NCI-H524 (cell line): ENCODE data around the gene SRC.
A peak's percentile ranks its signal among the peaks of the same experiment; 100 is the strongest.

Experiments
- DNase-seq, 2 experiments: peaks; one replicate each; lab custom pipeline; 2025; lab: John Stamatoyannopoulos, UW

SRC gene

DNA sequence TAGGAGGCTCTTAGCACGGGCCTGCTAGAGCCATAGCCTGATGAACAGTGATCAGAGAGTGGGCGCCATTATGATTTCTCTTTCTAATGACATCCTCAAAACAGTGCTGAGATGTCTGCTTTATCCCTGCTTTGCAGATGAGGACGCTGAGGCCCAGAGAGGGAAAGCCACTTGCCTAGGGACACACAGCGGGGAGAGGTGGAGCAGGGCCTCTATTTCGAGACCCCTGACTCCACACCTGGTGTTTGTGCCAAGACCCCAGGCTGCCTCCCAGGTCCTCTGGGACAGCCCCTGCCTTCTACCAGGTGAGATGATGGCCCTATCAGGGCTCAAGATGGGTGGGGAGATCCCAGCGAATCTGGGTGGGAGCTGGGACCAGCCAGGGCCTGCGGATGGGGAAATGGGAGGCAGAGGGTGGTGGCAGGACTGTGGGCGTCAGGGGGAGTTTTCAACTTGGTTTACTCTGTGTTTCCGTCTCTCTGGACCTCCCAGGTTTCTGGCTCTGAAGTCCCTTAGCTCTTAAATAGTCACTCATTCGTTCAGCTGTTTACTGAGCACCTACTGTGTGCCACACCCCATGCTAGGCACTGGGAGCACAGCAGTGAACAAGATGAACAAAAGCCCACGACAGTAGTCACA, 36.7 kb downstream of the SRC start:
- no peak for DNase-seq

DNA sequence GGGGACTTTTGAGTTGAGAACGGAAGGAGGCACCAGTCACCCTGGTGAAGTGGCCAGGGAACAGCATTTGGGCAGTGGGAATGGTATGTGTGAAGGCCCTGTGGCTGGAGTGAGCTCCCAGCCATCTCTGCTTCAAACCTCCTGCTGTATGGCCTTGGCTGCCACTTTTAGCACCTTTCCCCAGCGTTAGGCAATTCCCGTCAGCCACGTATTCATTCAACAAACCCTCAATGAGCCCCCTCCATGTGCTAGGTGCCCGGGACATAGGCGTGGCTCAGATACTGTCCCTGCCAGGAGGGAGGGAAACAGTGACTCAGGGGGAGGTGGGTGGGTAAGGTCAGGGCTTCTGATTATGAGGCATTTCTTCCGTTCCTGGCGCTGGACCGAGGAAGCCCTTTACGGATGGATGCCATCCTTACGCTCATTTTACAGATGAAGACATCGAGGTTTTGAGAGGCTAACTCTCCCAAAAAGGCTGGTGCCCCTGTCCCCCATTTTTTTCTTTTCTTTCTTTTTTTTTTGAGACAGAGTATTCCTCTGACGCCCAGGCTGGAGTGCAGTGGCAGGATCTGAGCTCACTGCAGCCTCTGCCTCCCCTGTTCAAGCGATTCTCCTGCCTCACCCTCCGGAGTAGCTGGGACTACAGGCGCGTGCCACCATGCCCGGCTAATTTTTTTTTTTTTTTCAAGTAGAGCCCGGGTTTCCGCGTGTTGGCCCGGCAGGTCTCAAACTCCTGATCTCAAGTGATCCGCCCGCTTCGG, 37.5 kb downstream of the SRC start:
- DNase-seq = no peak

DNA sequence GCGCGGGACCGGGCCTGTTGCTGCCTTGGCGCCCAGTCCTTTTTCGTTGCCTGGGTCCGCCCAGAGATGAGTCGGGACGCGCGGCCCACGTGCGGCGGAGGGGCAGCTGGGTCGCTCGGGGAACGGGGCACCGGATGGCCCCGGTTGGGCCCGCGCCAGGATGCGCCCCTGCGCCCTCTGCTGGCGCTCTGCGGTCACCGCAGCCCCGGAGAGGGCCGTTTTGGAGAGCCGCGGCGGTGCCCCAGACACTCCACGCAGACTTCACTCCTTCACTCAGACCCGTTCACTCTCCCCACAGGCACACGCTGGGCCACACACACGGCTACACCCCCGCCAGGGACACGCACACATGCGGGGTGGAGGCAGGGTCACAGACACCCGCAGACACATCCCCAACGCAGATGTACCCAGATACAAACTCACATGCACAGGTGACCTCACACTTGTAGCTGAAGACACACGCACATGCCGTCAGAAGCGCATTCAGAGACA, 38.8 kb downstream of the SRC start:
- peak in 1 of 2 experiments; percentile 58 for DNase-seq

DNA sequence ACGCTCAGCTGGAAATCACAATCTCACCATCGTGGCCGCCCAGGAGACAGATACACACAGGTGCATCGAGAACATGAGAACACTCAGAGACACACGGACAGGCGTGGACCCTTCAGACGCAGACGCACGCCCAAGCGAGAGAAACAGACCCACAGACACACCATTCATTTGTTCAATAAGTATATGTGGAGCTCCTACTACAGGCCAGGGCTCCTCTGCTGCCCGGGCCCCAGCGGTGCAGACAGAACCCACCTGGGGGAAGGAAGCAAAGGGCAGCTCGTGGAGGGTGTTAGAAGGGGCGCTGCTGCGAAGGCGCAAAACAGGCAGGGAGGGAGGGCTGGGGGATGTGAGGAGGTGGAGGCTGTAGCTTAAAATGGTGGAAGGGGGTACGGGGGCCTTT, 39.2 kb downstream of the SRC start:
- no peak for DNase-seq

DNA sequence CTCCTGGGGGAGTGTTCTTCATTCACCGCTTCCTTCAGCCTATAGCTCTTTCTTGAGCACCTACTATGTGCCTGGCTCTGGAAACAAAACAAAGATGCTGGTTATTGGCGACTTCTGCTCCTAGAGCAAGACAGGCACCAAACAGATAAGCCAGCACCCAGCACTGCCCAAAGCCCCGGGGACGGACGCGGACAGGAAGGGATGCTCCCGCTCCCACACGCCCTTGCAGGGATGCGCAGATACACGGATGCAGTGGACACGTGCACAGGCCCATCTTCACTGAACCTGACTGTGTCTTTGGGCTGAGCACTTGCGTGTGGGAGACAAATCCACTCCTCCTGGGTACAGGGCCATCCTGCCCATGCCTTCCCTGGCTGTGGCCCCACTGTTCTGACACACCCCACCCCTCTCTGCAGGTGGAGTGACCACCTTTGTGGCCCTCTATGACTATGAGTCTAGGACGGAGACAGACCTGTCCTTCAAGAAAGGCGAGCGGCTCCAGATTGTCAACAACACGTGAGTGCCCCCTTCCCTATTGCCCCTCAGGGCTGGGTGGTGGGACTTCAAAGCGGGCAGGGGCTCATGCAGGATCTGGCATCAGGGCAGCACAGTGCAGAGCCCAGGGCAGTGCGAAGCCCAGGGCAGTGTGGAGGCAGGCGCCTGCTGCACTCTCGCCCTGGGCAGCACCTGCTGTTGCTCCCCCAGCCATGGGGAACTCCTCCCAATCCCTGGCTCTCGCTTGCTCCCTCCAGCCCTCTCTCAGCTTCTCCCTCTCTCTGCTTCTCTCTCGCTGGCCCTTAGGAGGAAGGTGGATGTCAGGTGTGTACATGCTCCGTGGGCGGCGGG, 39.9 kb downstream of the SRC start:
- no peak for DNase-seq

DNA sequence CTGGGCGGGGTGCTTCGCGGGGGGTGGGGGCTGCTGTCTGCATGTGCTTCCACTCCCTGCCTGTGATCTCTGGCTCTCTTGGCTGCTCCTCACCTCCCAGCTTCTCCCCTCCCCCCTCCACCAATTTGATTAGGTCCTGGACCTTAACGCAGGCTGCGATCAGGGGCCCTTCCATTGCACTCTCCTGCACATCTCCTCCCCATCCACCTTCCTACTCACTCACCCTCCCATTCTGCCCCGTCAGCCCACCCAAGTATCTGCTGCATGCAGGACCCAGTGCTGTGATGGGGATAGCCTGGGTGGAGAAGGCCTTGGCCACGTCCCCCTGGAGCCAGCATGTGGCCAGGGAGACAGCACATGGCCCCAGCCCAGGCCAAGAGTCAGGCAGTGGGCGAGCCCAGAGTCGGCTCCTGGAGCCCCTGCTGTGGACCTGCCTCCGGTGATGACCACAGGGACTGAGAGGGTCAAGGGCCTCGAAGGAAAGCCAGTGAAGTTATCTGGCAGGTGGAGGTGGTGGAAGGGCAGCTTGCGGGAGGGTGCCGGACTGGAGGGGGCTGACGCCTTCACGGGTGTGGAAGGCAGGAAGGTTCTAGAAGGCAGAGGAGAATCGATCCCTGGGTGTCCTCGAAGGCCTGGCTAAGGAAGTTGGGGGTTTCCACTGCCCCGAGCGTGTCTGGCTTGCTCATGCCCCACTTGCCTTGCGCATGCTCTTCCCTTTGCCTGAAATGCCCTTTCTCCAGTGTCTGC, 40.7 kb downstream of the SRC start:
- no peak for DNase-seq

DNA sequence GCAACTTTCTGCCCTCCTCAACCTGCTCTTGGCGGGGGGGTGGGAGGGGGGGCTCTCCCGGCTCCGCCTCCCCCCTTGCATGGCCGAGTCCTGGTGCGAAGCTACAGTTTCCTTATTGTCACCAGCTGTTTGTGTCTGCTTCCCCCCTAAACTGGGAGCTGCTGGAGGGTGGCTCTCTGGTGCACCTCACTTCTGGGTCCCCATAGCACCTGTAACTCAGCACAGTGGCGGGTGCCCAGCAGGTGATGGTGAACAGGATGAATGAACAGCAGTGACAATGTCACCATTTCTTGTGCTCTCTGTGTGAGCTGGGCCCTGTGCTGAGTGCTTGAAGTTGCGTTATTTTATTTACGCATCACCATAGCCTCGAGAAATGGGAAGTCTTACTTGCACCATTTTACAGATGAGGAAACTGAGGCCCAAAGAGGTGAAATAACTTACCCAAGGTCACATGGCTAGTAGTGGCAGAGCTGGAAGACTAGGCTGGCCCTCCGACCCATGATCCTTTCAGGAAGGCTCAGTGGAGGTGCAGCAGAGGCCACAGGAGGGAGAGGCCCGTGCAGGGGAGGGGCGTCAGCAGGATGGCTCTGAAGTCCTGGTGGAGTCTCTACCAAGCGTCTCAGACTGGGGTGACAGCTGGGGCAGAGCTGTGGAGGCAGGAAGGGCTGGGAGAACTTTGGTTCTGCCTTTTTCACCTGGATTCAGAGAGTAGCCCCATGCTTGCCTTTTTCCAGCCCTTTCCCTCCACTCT, 41.8 kb downstream of the SRC start:
- DNase-seq = no peak

DNA sequence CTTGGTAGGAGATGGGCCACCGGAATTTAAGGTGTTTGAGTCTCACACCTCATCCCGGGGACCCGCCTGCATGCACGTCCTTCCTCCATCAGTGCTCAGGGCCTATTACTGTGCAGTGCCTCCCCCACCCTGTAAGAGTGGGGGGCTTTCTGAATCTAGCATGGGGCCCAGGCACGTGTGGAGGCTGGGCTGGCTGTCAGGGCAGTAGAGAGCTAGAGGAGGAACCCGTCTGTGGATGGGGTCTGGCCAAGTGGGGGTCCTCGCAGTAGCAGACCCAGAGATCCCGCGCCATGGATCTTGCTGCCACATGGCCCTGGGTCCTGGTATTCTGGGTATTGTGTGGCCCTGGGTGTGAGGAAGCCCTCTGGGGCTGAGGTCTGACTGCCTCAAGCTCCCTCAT, 42.9 kb downstream of the SRC start:
- no peak for DNase-seq

DNA sequence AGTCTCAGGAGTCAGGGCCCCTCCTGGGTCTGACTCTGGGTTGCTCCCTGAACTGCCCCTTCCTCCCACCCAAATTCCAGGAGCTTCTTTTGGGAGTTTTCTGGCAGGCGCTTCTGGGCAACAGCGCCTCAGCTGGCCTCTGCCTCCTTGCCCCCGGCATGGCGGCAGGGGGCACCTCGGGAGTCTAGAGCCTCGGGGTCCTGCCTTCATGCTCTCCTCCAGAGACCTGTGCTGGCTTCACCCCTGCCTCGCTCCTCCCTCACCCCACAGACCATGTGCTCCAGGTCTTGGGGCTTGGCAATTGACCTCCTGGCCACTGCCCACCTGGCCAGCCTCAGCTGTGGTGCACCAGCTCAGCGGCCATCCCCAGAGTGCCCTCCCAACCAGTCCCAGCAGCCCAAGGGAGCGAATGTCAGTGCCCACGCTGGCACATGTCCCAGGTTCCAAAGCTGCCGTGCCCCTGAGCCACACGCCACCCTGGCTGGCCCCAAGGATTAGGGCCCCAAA, 43.4 kb downstream of the SRC start:
- DNase-seq = no peak

DNA sequence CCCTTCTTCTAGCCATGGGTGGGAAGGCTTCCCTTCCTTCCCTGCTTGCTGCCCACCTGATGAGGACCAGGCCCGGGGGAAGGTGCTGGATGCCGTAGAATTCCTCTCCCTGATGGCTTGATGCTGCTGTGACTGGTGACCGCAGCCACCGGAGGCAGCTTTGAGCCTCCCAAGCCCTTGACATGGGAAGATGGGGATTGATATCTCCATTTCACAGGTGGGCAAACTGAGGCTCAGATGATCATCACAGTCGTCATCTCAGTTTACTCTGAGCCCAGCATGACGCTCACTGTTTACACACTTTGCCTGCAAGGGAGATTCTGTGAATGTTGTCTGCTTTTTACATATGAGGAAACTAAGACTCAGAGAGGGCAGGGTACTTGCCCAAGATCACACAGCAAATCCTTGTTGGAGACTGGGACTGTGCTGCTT, 43.9 kb downstream of the SRC start:
- no peak for DNase-seq

DNA sequence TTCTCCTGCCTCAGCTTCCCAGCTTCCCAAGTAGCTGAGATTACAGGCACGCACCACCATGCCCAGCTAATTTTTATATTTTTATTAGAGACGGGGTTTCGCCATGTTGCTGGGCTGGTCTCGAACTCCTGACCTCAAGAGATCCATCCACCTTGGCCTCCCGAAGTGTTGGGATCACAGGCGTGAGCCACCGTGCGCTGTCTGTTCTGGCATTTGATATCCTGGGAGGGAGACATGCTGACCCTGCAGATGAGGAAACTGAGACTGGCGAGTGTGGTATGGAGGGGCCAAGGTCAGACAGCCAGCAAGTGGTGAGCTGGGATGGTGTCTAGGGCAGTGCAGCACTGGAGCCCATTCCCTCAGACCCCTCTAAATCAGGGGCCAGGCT, 44.6 kb downstream of the SRC start:
- no peak for DNase-seq

DNA sequence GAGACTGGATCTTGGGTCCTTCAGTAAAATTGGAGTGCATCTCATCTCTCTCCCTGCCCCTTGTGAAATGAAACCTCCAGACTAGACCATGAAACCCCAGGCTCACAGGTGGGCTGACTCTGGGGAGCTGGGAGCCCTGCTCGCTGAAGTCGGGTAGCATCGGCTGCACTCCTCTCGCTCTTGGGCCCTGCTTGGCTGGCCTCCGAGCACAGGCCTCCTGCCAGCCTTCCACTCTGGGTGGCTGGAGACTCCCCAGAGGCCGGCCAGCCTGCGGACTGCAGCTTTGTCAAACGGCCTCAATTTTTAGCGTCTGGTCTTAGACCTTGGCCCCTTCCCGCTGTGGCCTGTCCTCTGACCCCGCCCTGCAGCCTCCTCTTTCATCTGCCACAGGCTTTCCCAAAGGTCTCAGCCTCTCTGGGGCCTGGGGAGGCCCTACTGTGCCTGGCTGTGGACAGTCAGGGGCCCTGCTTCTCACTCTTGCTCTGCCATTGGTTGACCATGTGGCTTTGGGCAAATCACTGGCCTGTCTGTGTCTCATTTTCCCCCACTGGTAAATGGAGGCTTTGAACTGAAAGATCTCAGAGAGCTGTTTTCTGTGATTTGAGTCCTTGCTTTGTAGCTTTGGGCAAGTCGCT, 45.1 kb downstream of the SRC start:
- DNase-seq = no peak

DNA sequence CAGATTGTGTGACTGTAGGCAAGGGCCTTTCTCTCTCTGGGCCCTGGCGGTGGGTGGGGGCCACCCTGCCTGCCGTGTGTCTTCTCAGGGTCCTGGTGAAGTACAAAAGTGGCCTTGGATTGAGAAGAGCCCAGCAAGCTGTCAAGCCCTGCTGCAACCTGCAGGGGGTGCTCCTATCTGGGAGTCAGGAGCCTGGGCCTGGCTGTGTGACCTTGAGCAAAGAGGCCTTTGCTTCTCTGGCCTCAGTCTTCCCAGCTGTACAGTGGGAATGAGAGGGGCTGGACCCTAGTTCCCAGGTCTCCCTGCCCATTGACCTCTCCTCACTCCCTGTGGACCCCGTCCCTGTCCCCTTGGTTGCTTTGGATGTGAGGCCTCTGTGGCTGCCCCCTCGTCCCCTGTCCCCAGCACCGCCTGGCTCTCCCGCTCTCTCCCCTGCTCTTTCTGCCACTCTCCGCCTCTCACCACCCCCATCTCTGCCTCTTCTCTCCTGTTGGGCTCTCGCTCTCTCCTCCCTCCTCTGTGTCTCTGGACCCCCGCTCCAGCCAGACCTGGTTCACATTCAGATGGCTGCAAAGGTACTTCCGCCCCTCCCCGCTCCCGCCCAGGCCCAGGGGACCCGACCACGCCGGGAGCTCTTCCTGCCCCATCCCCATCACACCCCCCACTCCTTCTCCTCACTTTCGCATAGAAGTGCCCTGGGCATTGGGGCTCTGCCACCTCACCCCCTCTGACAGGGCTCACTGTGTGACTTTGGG, 46.7 kb downstream of the SRC start:
- peak in 1 of 2 experiments; percentile 21 for DNase-seq

DNA sequence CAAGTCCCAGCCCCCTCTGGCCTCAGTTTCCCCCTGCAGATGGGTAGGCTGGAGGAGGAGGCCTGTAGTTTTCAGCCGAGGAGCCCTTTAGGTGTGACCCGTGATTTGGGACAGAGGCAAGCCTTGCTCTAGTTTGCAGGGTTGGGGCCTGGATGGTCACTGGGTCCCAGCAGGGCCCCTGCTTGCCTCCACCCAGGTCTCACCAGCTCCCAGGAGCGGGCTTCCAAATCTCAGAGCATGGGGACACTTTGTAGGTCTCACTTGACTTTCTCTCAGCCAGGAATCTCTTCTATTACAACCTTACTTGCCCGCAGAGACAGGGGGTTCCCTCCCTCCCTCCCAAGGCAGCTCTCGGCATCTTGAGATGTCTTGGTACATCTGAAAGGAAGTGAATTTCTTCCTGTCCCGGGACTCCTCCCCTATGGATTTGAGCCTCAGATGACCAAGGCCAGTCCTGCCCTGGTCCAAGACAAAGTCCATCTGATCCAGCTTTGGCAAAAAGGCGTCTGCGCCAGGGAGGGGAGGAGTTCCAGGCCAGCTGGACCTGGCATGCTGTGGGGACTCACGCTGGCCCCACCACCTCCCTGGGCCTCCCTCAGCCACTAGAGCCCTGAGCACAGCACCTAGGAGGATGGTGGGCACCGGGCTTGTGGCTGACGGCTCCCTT, 47.4 kb downstream of the SRC start:
- DNase-seq = no peak

DNA sequence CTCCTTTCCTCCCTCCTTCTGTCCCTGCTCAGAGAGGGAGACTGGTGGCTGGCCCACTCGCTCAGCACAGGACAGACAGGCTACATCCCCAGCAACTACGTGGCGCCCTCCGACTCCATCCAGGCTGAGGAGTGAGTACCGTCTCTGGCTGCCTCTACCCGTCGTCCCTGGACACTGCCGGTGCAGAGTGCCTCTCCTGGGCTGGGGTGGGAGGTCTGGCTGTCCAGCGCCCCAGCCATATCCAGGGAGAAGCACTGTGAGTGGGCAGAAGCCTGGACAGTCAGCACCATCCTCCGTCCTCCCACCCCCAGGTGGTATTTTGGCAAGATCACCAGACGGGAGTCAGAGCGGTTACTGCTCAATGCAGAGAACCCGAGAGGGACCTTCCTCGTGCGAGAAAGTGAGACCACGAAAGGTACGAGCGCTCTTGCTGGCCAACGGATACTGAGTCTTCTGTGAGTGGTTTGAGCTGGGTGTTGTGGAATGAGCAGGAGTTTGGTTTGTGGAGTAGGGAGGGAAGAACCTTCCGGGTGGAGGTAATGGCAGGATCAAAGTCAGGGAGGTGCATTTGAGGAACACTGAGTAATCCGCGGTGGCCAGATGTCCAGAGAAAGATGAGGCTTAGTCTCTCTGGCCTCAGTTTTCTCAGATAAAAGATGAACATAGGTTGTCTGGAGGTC, 48.1 kb downstream of the SRC start:
- no peak for DNase-seq

DNA sequence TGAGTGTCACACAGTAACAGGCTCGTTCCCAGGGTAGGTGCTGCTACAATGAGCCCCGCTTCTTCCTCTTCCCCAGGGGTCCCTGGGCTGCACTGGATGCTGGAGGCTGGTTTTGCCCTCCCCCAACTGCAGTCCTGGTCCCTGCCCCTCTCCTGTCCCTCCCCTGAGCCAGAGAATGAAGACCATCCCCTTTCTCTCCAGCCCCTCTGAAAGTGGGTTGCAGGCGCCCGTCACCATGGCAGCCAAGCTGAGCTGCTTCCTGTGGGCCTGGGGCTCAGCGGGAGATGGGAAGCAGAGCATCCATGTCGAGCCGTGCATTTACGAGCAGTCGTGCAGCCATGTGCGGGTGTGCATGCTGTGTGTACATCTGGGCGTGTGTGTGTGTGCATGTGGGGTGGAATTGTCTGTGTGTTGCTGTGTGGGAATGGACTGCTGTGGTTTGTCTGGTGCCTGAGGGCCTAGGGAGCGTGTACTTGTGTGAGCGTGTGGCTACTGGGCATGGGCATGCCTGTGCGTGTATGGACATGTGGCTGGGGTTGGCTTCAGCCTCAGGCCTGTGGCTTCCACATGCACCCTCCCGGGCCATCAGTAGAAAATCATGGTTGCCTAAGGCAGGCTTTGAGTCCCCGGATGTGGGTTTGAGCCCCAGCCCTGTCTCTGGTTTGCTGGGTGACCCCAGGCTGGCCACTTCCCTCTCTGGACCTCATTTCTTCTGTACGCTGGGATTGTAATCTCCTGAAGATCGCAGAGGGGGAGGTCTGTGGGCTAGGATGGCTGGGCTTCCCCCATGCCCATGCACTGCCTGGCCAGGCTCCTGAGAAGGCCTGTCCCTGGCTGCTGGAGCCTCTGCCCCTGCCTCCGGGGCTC, 48.8 kb downstream of the SRC start:
- DNase-seq = peak in 1 of 2 experiments; percentile 48

DNA sequence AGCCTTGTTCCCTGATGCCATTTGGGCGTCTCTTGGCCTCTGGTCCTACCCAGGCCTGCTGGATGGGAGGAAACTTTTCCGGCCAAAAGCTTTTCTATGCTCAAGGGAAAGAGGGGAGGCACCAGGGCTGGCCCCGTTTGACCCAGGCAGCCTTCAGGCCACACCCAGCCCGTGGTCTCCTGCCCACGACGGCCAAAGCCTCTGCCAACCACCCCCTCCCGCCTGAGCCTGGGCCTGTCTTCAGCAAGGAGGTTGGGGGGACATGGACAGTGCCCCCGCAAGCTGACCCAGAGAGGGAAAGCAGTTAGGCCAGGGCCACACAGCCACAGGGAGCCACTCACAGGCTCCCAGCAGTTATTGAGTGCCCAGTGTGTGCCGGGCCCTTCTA, 49.5 kb downstream of the SRC start:
- no peak for DNase-seq
